ENCODE results near the gene CYP2A6.

CYP2A6 gene

GRCh38 chr19:40806423-40807146 lies 43.7 kb downstream of the CYP2A6 start:
- peak overlapping the region; percentile 52 for H3K27ac Mint-ChIP-seq
- H3K4me3 Mint-ChIP-seq: peak overlapping the region; percentile 58
- intact Hi-C loops (cut with micrococcal nuclease): no loop called here
- H3K36me3 Mint-ChIP-seq (ENCODE audit: low read depth): peaks cover 90% of the 10 kb centered on the region
- H3K9me3 Mint-ChIP-seq: no peaks in the 10 kb centered on the region
- H3K4me1 Mint-ChIP-seq (ENCODE audit: low read depth): peaks cover 97% of the 10 kb centered on the region
- H3K27me3 Mint-ChIP-seq: peaks cover 3% of the 10 kb centered on the region

GRCh38 chr19:40805258-40805868 lies 44.9 kb downstream of the CYP2A6 start:
- Mint-ChIP-seq H3K9me3 (no peaks in the 10 kb centered on the region), H3K4me3 (no peak overlapping the region), H3K27me3 (no peaks in the 10 kb centered on the region), H3K4me1 (ENCODE audit: low read depth) (peaks cover 99% of the 10 kb centered on the region), H3K27ac (peak overlapping the region; percentile 63), H3K36me3 (ENCODE audit: low read depth) (peaks cover 97% of the 10 kb centered on the region)
- intact Hi-C loops (cut with micrococcal nuclease): no loop called here

GRCh38 chr19:40804783-40805242 lies 45.4 kb downstream of the CYP2A6 start:
- H3K4me1 Mint-ChIP-seq (ENCODE audit: low read depth): peaks cover 99% of the 10 kb centered on the region
- intact Hi-C loops (cut with micrococcal nuclease): no loop called here
- H3K9me3 Mint-ChIP-seq: no peaks in the 10 kb centered on the region
- H3K4me3 Mint-ChIP-seq: no peak overlapping the region
- H3K27ac Mint-ChIP-seq: peak overlapping the region; percentile 63
- no peaks in the 10 kb centered on the region for H3K27me3 Mint-ChIP-seq
- H3K36me3 Mint-ChIP-seq (ENCODE audit: low read depth): peaks cover 100% of the 10 kb centered on the region

- Mint-ChIP-seq H3K27me3 (no peaks in the 10 kb centered on the region), H3K4me3 (peak overlapping the region; percentile 86), H3K27ac (peak overlapping the region; percentile 93), H3K4me1 (ENCODE audit: low read depth) (peaks cover 92% of the 10 kb centered on the region), H3K36me3 (ENCODE audit: low read depth) (peaks cover 100% of the 10 kb centered on the region), H3K9me3 (no peaks in the 10 kb centered on the region)
- intact Hi-C loops (cut with micrococcal nuclease): no loop called here
Observed at GRCh38 chr19:40803857-40804782, 46.1 kb downstream of the CYP2A6 start.

GRCh38 chr19:40803170-40803856 lies 46.9 kb downstream of the CYP2A6 start:
- Mint-ChIP-seq H3K36me3 (ENCODE audit: low read depth) (peaks cover 96% of the 10 kb centered on the region), H3K9me3 (no peaks in the 10 kb centered on the region), H3K4me1 (ENCODE audit: low read depth) (peaks cover 90% of the 10 kb centered on the region), H3K27me3 (no peaks in the 10 kb centered on the region), H3K4me3 (peak overlapping the region; percentile 86), H3K27ac (peak overlapping the region; percentile 93)
- intact Hi-C loops (cut with micrococcal nuclease): no loop called here

GRCh38 chr19:40802300-40803169 lies 47.7 kb downstream of the CYP2A6 start:
- Mint-ChIP-seq H3K36me3 (ENCODE audit: low read depth) (peaks cover 96% of the 10 kb centered on the region), H3K9me3 (no peaks in the 10 kb centered on the region), H3K27ac (peak overlapping the region; percentile 93), H3K4me1 (ENCODE audit: low read depth) (peaks cover 90% of the 10 kb centered on the region), H3K27me3 (no peaks in the 10 kb centered on the region), H3K4me3 (peak overlapping the region; percentile 86)
- intact Hi-C loops (cut with micrococcal nuclease): no loop called here

GRCh38 chr19:40801426-40802299 lies 48.6 kb downstream of the CYP2A6 start:
- H3K27me3 Mint-ChIP-seq: no peaks in the 10 kb centered on the region
- no peaks in the 10 kb centered on the region for H3K9me3 Mint-ChIP-seq
- intact Hi-C loops (cut with micrococcal nuclease): no loop called here
- peaks cover 90% of the 10 kb centered on the region for H3K4me1 Mint-ChIP-seq (ENCODE audit: low read depth)
- peak overlapping the region; percentile 86 for H3K4me3 Mint-ChIP-seq
- H3K27ac Mint-ChIP-seq: peak overlapping the region; percentile 93
- H3K36me3 Mint-ChIP-seq (ENCODE audit: low read depth): peaks cover 96% of the 10 kb centered on the region

- H3K4me3 Mint-ChIP-seq: peak overlapping the region; percentile 86
- H3K4me1 Mint-ChIP-seq (ENCODE audit: low read depth): peaks cover 90% of the 10 kb centered on the region
- peaks cover 96% of the 10 kb centered on the region for H3K36me3 Mint-ChIP-seq (ENCODE audit: low read depth)
Observed at GRCh38 chr19:40800997-40801377, 49.3 kb downstream of the CYP2A6 start.

GRCh38 chr19:40800339-40800996 lies 49.8 kb downstream of the CYP2A6 start:
- Mint-ChIP-seq H3K4me1 (ENCODE audit: low read depth) (peaks cover 85% of the 10 kb centered on the region), H3K36me3 (ENCODE audit: low read depth) (peaks cover 95% of the 10 kb centered on the region), H3K9me3 (no peaks in the 10 kb centered on the region), H3K4me3 (peak overlapping the region; percentile 86), H3K27ac (peak overlapping the region; percentile 93), H3K27me3 (no peaks in the 10 kb centered on the region)
- intact Hi-C loops (cut with micrococcal nuclease): no loop called here

More at GRCh38 chr19:40800997-40801377, 49.3 kb downstream of the CYP2A6 start:
- Mint-ChIP-seq H3K27me3 (no peaks in the 10 kb centered on the region), H3K27ac (peak overlapping the region; percentile 93), H3K9me3 (no peaks in the 10 kb centered on the region)
- intact Hi-C loops (cut with micrococcal nuclease): no loop called here

- H3K9me3 Mint-ChIP-seq: no peaks in the 10 kb centered on the region
- intact Hi-C loops (cut with micrococcal nuclease): loop anchor here (2.0 to 10.0 kb wide), 2 partner anchors 49 to 955 kb away; partner anchors contain the start of genes ACTMAP, FBL and SNRPA
Observed at GRCh38 chr19:40799558-40800338, 50.5 kb downstream of the CYP2A6 start.

More at GRCh38 chr19:40799558-40800338, 50.5 kb downstream of the CYP2A6 start:
- H3K4me1 Mint-ChIP-seq (ENCODE audit: low read depth): peaks cover 78% of the 10 kb centered on the region
- H3K27me3 Mint-ChIP-seq: no peaks in the 10 kb centered on the region
- peaks cover 94% of the 10 kb centered on the region for H3K36me3 Mint-ChIP-seq (ENCODE audit: low read depth)
- peak overlapping the region; percentile 93 for H3K27ac Mint-ChIP-seq
- peak overlapping the region; percentile 86 for H3K4me3 Mint-ChIP-seq
